RWPE1 (cell line): ENCODE results near the gene IFT122.

Experiments
- CTCF ChIA-PET: fragments of 350-600 bp; sonication (Branson Sonifier 250); formaldehyde crosslinking; extraction: SDS; loops from one replicate; lab custom pipeline; 2021; lab: Yijun Ruan, JAX
- POLR2A ChIA-PET: fragments of 400-600 bp; formaldehyde crosslinking; extraction: SDS; loops from one replicate; lab custom pipeline; 2020; ENCODE audit warnings: antibody characterized with exemption; ENCODE audit not compliant: low non-redundant PET; lab: Yijun Ruan, JAX
- DNase-seq: peaks from one replicate; pipeline ENCODE4 v3.0.0; 2012; ENCODE audit warnings: low spot score
- H3K27ac ChIP-seq: fragments of 450-650 bp; 2 replicates; pipeline ENCODE4 v1.5.1; 2017
- TF ChIP-seq, protein P1 (sequence below): fragments of 450-650 bp; conservative IDR thresholded peaks from 2 replicates; pipeline ENCODE4 v1.5.1; 2017; ENCODE audit warnings: low read depth, mild to moderate bottlenecking

Gene IFT122

DNA sequence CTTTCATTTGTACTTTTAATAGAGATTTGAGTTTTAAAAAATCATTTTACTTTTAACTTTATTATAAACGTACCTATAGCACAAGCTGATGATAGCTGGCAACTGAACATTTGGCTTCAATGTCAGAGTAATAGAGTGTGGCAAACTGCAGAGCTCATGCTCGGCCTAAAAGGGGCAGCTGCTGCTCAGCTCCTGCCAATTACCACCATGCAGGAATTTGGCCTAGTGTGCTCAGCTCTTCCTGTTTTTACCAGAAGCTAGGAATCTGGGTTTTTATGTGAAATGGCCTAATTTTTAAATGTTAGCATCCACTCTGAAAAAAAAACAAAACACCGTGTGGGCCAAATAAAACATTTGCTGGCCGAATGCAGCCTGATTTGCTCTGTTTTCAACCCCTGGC, 1.8 kb downstream of the IFT122 start:
- TF ChIP-seq, protein P1, sequence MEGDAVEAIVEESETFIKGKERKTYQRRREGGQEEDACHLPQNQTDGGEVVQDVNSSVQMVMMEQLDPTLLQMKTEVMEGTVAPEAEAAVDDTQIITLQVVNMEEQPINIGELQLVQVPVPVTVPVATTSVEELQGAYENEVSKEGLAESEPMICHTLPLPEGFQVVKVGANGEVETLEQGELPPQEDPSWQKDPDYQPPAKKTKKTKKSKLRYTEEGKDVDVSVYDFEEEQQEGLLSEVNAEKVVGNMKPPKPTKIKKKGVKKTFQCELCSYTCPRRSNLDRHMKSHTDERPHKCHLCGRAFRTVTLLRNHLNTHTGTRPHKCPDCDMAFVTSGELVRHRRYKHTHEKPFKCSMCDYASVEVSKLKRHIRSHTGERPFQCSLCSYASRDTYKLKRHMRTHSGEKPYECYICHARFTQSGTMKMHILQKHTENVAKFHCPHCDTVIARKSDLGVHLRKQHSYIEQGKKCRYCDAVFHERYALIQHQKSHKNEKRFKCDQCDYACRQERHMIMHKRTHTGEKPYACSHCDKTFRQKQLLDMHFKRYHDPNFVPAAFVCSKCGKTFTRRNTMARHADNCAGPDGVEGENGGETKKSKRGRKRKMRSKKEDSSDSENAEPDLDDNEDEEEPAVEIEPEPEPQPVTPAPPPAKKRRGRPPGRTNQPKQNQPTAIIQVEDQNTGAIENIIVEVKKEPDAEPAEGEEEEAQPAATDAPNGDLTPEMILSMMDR = no peak
- POLR2A ChIA-PET = interaction anchor here (0.8 kb wide), 1 partner anchor 184 kb away, joined by 7 read pairs; no protein-coding TSS in a partner anchor
- DNase-seq = no peak
- H3K27ac ChIP-seq = no peak overlapping the region
- CTCF ChIA-PET = no interaction called here

DNA sequence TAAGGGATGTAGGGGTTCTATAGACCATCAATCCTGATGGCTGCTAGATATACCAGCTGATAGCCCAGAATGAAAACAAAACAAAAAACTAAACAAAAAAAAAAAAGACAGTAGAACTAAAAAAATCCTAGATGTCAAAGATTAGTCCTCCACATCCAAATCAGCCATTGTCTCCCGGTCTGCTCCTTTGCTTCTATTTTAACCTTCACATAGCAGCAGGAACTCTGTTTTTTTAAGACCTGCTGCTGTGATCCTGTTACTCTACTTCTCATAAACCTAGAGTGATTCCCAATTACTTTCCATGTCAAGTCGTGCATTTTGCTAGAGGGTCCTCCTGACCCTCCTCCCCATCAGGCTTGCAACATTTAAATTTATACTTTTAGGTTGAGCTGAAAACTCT, 2.5 kb downstream of the IFT122 start:
- TF ChIP-seq, protein P1 = no peak
- no peak overlapping the region for H3K27ac ChIP-seq
- ChIA-PET POLR2A (no interaction called here), CTCF (interaction anchor here (0.7 kb wide), 1 partner anchor 214 kb away, joined by 4 read pairs; no protein-coding TSS in a partner anchor)
- no peak for DNase-seq

DNA sequence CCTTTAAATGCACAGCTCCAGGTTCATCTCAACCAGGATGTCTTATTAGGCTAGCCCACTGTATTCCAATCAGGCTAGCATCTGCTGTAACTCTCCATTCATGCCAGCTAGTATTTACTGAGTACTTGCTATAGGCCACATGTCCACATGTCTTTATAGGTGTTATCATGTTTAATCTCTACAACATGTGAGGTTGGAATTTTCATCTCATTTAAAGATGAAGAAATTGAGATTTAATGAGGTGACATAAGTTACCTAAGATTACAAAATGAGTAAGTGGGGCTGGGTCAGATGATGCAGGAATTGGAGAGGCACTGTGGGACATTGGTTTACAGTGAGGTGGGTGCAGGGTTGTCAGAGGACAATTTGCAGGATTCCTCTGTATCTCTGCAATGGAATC, 2.9 kb downstream of the IFT122 start:
- ChIA-PET CTCF (interaction anchor here (0.7 kb wide), 1 partner anchor 213 kb away, joined by 4 read pairs; no protein-coding TSS in a partner anchor), POLR2A (no interaction called here)
- no peak for DNase-seq
- H3K27ac ChIP-seq = no peak overlapping the region
- TF ChIP-seq, protein P1 = no peak

DNA sequence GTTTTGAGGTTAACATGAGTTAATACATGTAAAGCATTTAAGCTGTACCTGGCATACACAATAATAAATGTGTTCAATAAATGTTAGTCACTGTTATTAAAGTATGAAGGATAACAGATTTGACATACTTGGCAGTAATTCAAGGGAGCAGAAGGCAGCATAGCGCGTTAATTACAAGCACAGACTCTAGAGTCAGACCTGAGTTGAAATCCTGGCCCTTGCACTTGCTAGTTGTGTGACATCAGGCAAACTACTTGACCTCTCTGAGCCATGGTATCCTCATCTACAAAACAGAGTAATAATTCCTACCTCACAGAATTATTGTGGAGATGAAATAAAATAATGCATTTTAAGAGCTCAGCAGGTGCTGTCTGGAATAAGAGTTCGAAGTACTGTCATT, 5.4 kb downstream of the IFT122 start:
- ChIA-PET POLR2A (no interaction called here), CTCF (interaction anchor here (0.6 kb wide), 1 partner anchor 17 kb away, joined by 3 read pairs; no protein-coding TSS in a partner anchor)
- no peak overlapping the region for H3K27ac ChIP-seq
- no peak for DNase-seq
- TF ChIP-seq, protein P1 = no peak

DNA sequence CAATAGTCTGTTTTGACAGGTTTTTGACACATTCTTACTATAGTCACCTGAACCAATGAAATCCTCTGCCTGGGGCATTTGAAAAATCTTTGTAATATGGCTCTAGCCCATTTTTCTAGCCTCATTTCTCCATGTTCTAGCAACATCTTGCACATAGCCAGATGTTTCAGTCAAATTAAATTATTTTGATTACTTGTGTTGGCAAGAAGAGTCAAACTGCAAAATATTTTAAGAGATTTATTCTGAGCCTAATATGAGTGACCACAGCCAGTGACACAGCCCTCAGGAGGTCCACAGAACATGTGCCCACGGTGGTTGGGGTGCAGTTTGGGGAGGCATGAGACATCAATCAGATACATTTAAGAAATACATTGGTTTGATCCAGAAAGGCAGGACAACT, 6.9 kb downstream of the IFT122 start:
- ChIA-PET CTCF (no interaction called here), POLR2A (no interaction called here)
- H3K27ac ChIP-seq = no peak overlapping the region
- no peak for DNase-seq
- TF ChIP-seq, protein P1 = no peak

DNA sequence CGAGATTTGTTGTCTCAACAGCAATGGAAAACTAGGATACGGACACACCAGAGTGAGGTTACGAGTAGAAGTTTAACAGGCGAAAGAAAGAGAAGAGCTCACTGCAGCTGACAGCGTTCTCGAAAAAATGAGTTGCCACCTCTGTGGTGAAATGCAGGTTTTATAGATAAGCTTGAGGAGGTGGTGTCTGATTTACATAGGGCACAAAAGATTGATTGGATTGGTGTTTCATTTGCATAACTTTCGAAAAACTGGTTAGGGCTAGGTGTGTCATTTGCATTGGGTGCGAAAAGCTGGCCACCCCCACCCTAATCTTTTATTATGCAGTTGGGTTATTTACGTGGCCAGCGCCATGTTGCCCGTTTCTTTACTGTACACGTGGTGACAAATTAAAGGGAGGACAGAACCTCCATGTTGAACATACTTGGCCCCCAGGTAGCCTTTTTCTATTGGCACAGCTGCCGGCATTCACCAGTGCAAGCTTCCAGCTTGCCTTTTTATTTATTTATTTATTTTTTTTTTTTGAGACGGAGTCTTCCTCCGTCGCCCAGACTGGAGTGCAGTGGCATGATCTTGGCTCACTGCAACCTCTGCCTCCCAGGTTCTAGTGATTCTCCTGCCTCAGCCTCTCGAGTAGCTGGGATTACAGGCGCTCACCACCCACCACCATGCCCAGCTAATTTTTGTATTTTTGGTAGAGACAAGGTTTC, 8.3 kb downstream of the IFT122 start:
- no peak for DNase-seq
- ChIA-PET CTCF (no interaction called here), POLR2A (interaction anchor here (0.6 kb wide), 1 partner anchor 17 kb away, joined by 6 read pairs; no protein-coding TSS in a partner anchor)

More for the DNA sequence above, 8.3 kb downstream of the IFT122 start:
- TF ChIP-seq, protein P1 = no peak
- no peak overlapping the region for H3K27ac ChIP-seq
